ENCODE results near the gene POLG. TPM values are rescaled to one million over a fixed set of nuclear protein-coding genes. Genes with fewer than 3 reads are reported as not detected.

POLG gene
- total and polyA plus RNA-seq, 4 donors: 36.7 to 84.9 (median 45.3) TPM

GRCh38 chr15:89341316-89342005, 6.8 kb upstream of the POLG start:
- no peak for DNase-seq
- Histone ChIP-seq H3K27ac (ENCODE audit: low read depth in 1 of 2, low read length in 1 of 2) (no peak overlapping the region), H3K9me3 (ENCODE audit: control insufficient read depth in 4 of 4, insufficient read depth in 3 of 4, low read length in 3 of 4) (no peaks in the 10 kb centered on the region), H3K4me3 (no peak overlapping the region), H3K27me3 (ENCODE audit: control insufficient read depth in 3 of 3, insufficient read depth in 3 of 3, low read length in 2 of 3) (peaks cover 0 to 11% (median 9%) of the 10 kb centered on the region in 3 donors), H3K9ac (ENCODE audit: insufficient read depth in 1 of 2, low read length in 2 of 2) (no peak overlapping the region), H3K36me3 (ENCODE audit: control insufficient read depth in 4 of 4, insufficient read depth in 4 of 4, low read length in 4 of 4) (no peaks in the 10 kb centered on the region), H3K4me1 (ENCODE audit: control insufficient read depth in 5 of 5, insufficient read depth in 5 of 5, low read length in 5 of 5) (peaks cover 0 to 2% (median 0%) of the 10 kb centered on the region in 5 donors)
- no peak for TF ChIP-seq CTCF (IDR thresholded peaks at IDR 0.05; ENCODE audit: control extremely low read depth, extremely low read depth)
- ATAC-seq (ENCODE audit: insufficient read depth, low FRiP score): no peak
- 71 to 86% methylated on average over 8 of the region's 8 CpGs for WGBS, 2 donors

- TF ChIP-seq CTCF (IDR thresholded peaks at IDR 0.05; ENCODE audit: control extremely low read depth, extremely low read depth): no peak
- Histone ChIP-seq H3K9ac (ENCODE audit: insufficient read depth in 1 of 2, low read length in 2 of 2) (no peak overlapping the region), H3K4me1 (ENCODE audit: control insufficient read depth in 5 of 5, insufficient read depth in 5 of 5, low read length in 5 of 5) (peaks cover 0 to 4% (median 0%) of the 10 kb centered on the region in 5 donors), H3K4me3 (no peak overlapping the region), H3K27ac (ENCODE audit: low read depth in 1 of 2, low read length in 1 of 2) (no peak overlapping the region), H3K9me3 (ENCODE audit: control insufficient read depth in 4 of 4, insufficient read depth in 3 of 4, low read length in 3 of 4) (no peaks in the 10 kb centered on the region), H3K36me3 (ENCODE audit: control insufficient read depth in 4 of 4, insufficient read depth in 4 of 4, low read length in 4 of 4) (no peaks in the 10 kb centered on the region), H3K27me3 (ENCODE audit: control insufficient read depth in 3 of 3, insufficient read depth in 3 of 3, low read length in 2 of 3) (peaks cover 0 to 7% (median 4%) of the 10 kb centered on the region in 3 donors)
- DNase-seq: no peak
- 74 to 75% methylated on average over 7 of the region's 7 CpGs for WGBS, 2 donors
- ATAC-seq (ENCODE audit: insufficient read depth, low FRiP score): no peak
Measured at GRCh38 chr15:89340573-89340972, 5.9 kb upstream of the POLG start.

DNA sequence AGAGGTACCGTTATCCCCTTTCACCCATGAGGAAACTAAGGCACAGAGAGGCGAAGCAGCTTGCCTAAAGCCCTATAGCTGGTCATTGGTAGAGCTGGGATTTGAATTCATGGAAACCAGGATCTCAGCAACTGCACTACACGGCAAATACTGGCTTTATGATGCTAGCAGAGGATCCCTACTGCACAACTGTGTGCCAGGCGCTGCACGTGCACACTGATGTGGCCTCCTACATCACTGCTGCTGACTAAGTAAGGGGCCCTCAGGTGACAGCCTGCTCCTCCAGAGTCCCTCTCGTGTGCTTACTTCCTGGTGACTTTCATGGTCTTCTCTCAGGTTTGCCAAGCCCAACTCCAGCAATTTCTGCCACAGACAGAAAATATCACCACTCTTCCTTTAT, 3.4 kb upstream of the POLG start:
- H3K4me3 ChIP-seq: no peak overlapping the region
- WGBS, 2 donors: 81 to 82% methylated on average over 6 of the region's 6 CpGs
- peaks cover 0 to 6% (median 2%) of the 10 kb centered on the region in 4 donors for H3K36me3 ChIP-seq (ENCODE audit: control insufficient read depth in 4 of 4, insufficient read depth in 4 of 4, low read length in 4 of 4)
- ATAC-seq (ENCODE audit: insufficient read depth, low FRiP score): no peak
- no peak overlapping the region for H3K9ac ChIP-seq (ENCODE audit: insufficient read depth in 1 of 2, low read length in 2 of 2)
- H3K27ac ChIP-seq (ENCODE audit: low read depth in 1 of 2, low read length in 1 of 2): no peak overlapping the region
- H3K4me1 ChIP-seq (ENCODE audit: control insufficient read depth in 5 of 5, insufficient read depth in 5 of 5, low read length in 5 of 5): peaks cover 0 to 19% (median 5%) of the 10 kb centered on the region in 5 donors
- no peak for TF ChIP-seq CTCF (IDR thresholded peaks at IDR 0.05; ENCODE audit: control extremely low read depth, extremely low read depth)
- DNase-seq: no peak
- H3K9me3 ChIP-seq (ENCODE audit: control insufficient read depth in 4 of 4, insufficient read depth in 3 of 4, low read length in 3 of 4): no peaks in the 10 kb centered on the region
- peaks cover 0 to 4% (median 0%) of the 10 kb centered on the region in 3 donors for H3K27me3 ChIP-seq (ENCODE audit: control insufficient read depth in 3 of 3, insufficient read depth in 3 of 3, low read length in 2 of 3)
